HG02642 (cell line): Measurements from ENCODE around the gene EMP3.

Experiments
- ATAC-seq: cut with Tn5 transposase; IDR thresholded peaks from one replicate; pipeline ENCODE4 v1.9.1; 2021; ENCODE audit warnings: mild to moderate bottlenecking; ENCODE audit not compliant: unreplicated experiment, poor library complexity

The EMP3 gene

GRCh38 chr19:48342841-48343540 lies 17.6 kb downstream of the EMP3 start:
- ATAC-seq: no peak

- no peak for ATAC-seq
These were observed 19.5 kb downstream of the EMP3 start for GRCh38 chr19:48344892-48345291.

GRCh38 chr19:48346191-48346590 lies 20.8 kb downstream of the EMP3 start:
- no peak for ATAC-seq

- no peak for ATAC-seq
These were observed 22.7 kb downstream of the EMP3 start for GRCh38 chr19:48348045-48348444.

- ATAC-seq: no peak
These were observed 23.4 kb downstream of the EMP3 start for GRCh38 chr19:48348737-48349136.

GRCh38 chr19:48350856-48351255 lies 25.5 kb downstream of the EMP3 start:
- no peak for ATAC-seq

GRCh38 chr19:48351341-48351752 lies 26.0 kb downstream of the EMP3 start:
- no peak for ATAC-seq

GRCh38 chr19:48353677-48354076 lies 28.3 kb downstream of the EMP3 start:
- ATAC-seq: no peak

- no peak for ATAC-seq
These were observed 29.1 kb downstream of the EMP3 start for GRCh38 chr19:48354332-48354992.

GRCh38 chr19:48355365-48355954 lies 30.1 kb downstream of the EMP3 start:
- ATAC-seq: no peak

GRCh38 chr19:48359123-48359522 lies 33.8 kb downstream of the EMP3 start:
- ATAC-seq: no peak

- ATAC-seq: no peak
These were observed 36.6 kb downstream of the EMP3 start for GRCh38 chr19:48361912-48362311.

GRCh38 chr19:48362716-48363499 lies 37.6 kb downstream of the EMP3 start:
- peak; percentile 51 for ATAC-seq

- peak; percentile 12 for ATAC-seq
These were observed 38.1 kb downstream of the EMP3 start for GRCh38 chr19:48363500-48363809.

- ATAC-seq: peak; percentile 87
These were observed 38.7 kb downstream of the EMP3 start, which contains the start of the genes SYNGR4 and TMEM143 for GRCh38 chr19:48363810-48364597. TSS of gene SYNGR4 (plus strand) at chr19:48364367. CDS start at chr19:48365843, 1,476 bp downstream. TSS of gene TMEM143 (minus strand) at chr19:48363940. CDS start at chr19:48363920, 20 bp downstream.

- ATAC-seq: no peak
These were observed 39.4 kb downstream of the EMP3 start for GRCh38 chr19:48364598-48365348.

GRCh38 chr19:48365602-48366001 lies 40.2 kb downstream of the EMP3 start:
- ATAC-seq: no peak

- ATAC-seq: no peak
These were observed 42.5 kb downstream of the EMP3 start for GRCh38 chr19:48367855-48368254.

- ATAC-seq: no peak
These were observed 43.6 kb downstream of the EMP3 start for GRCh38 chr19:48368936-48369335.
